Activated naive CD4-positive, alpha-beta T cell treated with anti-CD3 and anti-CD28 coated beads, Interleukin-2, amount 10 ng/mL, durations not matched to agents 7 days and 5 days (primary cell): ENCODE measurements around the gene PEMT.

Experiments used
- CTCF ChIA-PET: fragments of 350-600 bp; sonication (Branson Sonifier 250); formaldehyde crosslinking; loops from one replicate; lab custom pipeline; 2021; ENCODE audit warnings: antibody characterized with exemption; lab: Charles Lee
- DNase-seq: peaks from one replicate; pipeline ENCODE4 v3.0.0-alpha.2; 2020
- H3K27ac Mint-ChIP-seq: one replicate; pipeline ENCODE4 v1.8.0; 2021; ENCODE audit warnings: mild to moderate bottlenecking, moderate library complexity, mixed read lengths
- H3K27me3 Mint-ChIP-seq: one replicate; pipeline ENCODE4 v1.8.0; 2021; ENCODE audit warnings: mild to moderate bottlenecking, mixed read lengths
- H3K36me3 Mint-ChIP-seq: one replicate; pipeline ENCODE4 v1.8.0; 2021; ENCODE audit warnings: mixed read lengths
- H3K4me1 Mint-ChIP-seq: one replicate; pipeline ENCODE4 v1.8.0; 2021; ENCODE audit warnings: mixed read lengths
- H3K4me3 Mint-ChIP-seq: one replicate; pipeline ENCODE4 v1.8.0; 2021; ENCODE audit warnings: mild to moderate bottlenecking, moderate library complexity, mixed read lengths
- H3K9me3 Mint-ChIP-seq: one replicate; pipeline ENCODE4 v1.8.0; 2021; ENCODE audit warnings: mixed read lengths

PEMT gene

GRCh38 chr17:17535957-17536356 is 55.6 kb downstream of the PEMT start:
- no peak overlapping the region for H3K27ac Mint-ChIP-seq

DNA sequence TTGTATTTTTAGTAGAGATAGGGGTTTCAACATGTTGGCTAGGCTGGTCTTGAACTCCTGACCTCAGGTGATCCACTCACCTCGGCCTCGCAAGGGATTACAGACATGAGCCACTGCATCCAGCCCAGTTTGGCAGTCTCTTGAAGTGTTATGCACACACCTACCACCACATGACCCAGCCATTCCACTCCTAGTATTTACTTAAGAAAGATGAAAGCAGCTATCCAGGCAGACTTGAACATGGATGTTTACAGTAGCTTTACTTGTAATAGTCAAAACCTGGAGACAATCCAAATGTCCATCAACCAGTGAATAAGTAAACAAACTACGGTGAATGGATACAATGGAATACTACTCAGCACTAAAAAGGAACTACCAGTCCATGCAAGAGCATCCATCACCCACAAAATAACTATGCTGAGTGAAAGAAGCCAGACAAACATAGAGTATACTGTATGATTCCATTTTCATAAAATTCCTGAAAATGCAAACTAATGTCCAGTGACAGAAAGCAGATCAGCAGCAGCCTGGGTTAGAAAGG is 57.5 kb downstream of the PEMT start:
- DNase-seq, result no peak
- Mint-ChIP-seq H3K4me3 (no peak overlapping the region), H3K27ac (no peak overlapping the region), H3K4me1 (no peaks in the 10 kb centered on the region), H3K27me3 (peaks cover 3% of the 10 kb centered on the region), H3K9me3 (no peaks in the 10 kb centered on the region), H3K36me3 (no peaks in the 10 kb centered on the region)
- CTCF ChIA-PET, result interaction anchor here (1.8 kb wide), 1 partner anchor 35 kb away, joined by 5 read pairs; no protein-coding TSS in a partner anchor

More at GRCh38 chr17:17535957-17536356, 55.6 kb downstream of the PEMT start:
- CTCF ChIA-PET, result no interaction called here
- DNase-seq, result no peak
- H3K4me3 Mint-ChIP-seq, result no peak overlapping the region
- peaks cover 3% of the 10 kb centered on the region for H3K27me3 Mint-ChIP-seq
- H3K9me3 Mint-ChIP-seq, result no peaks in the 10 kb centered on the region
- H3K4me1 Mint-ChIP-seq, result no peaks in the 10 kb centered on the region
- no peaks in the 10 kb centered on the region for H3K36me3 Mint-ChIP-seq

DNA sequence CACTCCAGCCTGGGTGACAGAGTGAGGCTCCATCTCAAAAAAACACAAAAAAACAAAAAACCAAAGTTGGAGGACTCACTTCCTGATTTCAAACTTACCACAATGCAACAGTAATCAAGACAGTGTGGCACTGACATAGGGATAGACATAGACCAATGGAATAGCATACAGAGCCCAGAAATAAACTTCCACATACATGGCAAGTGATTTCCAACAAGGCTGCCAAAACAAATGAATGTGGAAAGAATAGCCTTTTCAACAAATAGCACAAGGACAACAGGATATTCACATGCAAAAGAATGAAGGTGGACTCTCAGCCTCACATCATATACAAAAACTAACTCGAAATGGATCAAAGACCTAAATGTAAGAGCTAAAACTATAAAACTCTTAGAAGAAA is 58.5 kb downstream of the PEMT start:
- no peaks in the 10 kb centered on the region for H3K36me3 Mint-ChIP-seq
- CTCF ChIA-PET, result interaction anchor here (1.8 kb wide), 1 partner anchor 36 kb away, joined by 5 read pairs; no protein-coding TSS in a partner anchor
- DNase-seq, result no peak
- no peak overlapping the region for H3K27ac Mint-ChIP-seq
- no peaks in the 10 kb centered on the region for H3K9me3 Mint-ChIP-seq
- H3K4me1 Mint-ChIP-seq, result no peaks in the 10 kb centered on the region
- H3K4me3 Mint-ChIP-seq, result no peak overlapping the region
- peaks cover 3% of the 10 kb centered on the region for H3K27me3 Mint-ChIP-seq

- peaks cover 3% of the 10 kb centered on the region for H3K27me3 Mint-ChIP-seq
- H3K9me3 Mint-ChIP-seq, result no peaks in the 10 kb centered on the region
- no peaks in the 10 kb centered on the region for H3K4me1 Mint-ChIP-seq
- no peaks in the 10 kb centered on the region for H3K36me3 Mint-ChIP-seq
- H3K27ac Mint-ChIP-seq, result no peak overlapping the region
- CTCF ChIA-PET, result no interaction called here
- no peak for DNase-seq
- H3K4me3 Mint-ChIP-seq, result no peak overlapping the region
Observed at GRCh38 chr17:17531156-17531555, 60.4 kb downstream of the PEMT start.

GRCh38 chr17:17528696-17529652 is 62.5 kb downstream of the PEMT start:
- H3K27me3 Mint-ChIP-seq, result peaks cover 3% of the 10 kb centered on the region
- no peaks in the 10 kb centered on the region for H3K4me1 Mint-ChIP-seq
- no peak for DNase-seq
- no peaks in the 10 kb centered on the region for H3K9me3 Mint-ChIP-seq
- H3K27ac Mint-ChIP-seq, result no peak overlapping the region
- H3K4me3 Mint-ChIP-seq, result no peak overlapping the region
- CTCF ChIA-PET, result interaction anchor here (1.1 kb wide), 1 partner anchor 32 kb away, joined by 3 read pairs; no protein-coding TSS in a partner anchor
- H3K36me3 Mint-ChIP-seq, result no peaks in the 10 kb centered on the region

DNA sequence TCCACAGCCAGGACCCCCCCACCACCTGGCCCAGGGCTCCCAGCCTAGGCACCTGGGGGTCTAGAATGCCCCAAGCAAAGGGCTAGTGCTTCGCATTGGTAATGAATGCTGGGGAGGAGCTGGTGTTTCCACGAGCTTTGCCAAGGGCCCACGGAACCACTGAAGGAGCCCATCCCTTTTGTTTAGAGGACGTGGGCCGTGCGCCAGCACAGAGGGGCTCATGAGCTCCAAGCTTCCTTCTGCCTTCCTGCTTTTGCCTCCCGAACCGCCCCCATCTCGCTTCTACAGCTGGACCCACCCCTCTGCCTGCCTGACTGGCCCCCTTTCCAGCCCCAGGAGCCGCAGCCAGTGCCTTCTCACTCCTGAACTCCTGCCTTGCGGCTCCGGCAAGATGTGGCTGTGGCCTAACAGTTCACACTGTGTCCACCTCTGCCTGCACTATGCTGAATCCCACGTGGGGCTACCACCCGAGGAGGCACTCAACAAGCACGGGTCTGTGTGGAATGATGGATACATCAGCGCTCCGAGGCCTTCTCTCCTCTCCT is 63.5 kb downstream of the PEMT start:
- no peaks in the 10 kb centered on the region for H3K9me3 Mint-ChIP-seq
- no peak overlapping the region for H3K27ac Mint-ChIP-seq
- no peaks in the 10 kb centered on the region for H3K36me3 Mint-ChIP-seq
- CTCF ChIA-PET, result no interaction called here
- H3K27me3 Mint-ChIP-seq, result peaks cover 3% of the 10 kb centered on the region
- H3K4me3 Mint-ChIP-seq, result no peak overlapping the region
- DNase-seq, result no peak
- H3K4me1 Mint-ChIP-seq, result no peaks in the 10 kb centered on the region

GRCh38 chr17:17527534-17527933 is 64.0 kb downstream of the PEMT start:
- CTCF ChIA-PET, result no interaction called here
- no peaks in the 10 kb centered on the region for H3K4me1 Mint-ChIP-seq
- no peaks in the 10 kb centered on the region for H3K9me3 Mint-ChIP-seq
- no peak overlapping the region for H3K27ac Mint-ChIP-seq
- DNase-seq, result no peak
- H3K36me3 Mint-ChIP-seq, result no peaks in the 10 kb centered on the region
- no peaks in the 10 kb centered on the region for H3K27me3 Mint-ChIP-seq
- H3K4me3 Mint-ChIP-seq, result no peak overlapping the region

DNA sequence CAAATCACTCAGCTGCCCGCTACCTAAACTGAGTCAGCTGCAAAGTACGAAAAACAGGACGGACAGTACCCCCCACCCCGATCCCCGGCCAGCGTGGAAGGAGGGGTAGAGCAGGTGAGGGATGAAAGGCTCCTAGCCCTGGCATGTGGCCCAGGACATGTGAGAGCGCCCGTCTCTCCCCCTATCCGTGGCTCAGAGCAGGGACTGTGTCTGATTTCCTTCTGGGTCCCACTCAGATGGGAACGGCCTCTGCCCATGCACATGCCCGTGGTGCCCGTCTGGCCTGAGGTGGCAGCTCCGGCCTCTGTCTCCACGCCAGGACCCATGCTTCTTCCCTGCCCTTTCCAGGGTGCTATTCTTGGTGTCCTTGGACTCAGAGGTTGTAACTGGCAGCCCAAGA is 65.1 kb downstream of the PEMT start:
- Mint-ChIP-seq H3K9me3 (no peaks in the 10 kb centered on the region), H3K36me3 (no peaks in the 10 kb centered on the region), H3K4me1 (no peaks in the 10 kb centered on the region), H3K27ac (no peak overlapping the region), H3K4me3 (no peak overlapping the region), H3K27me3 (no peaks in the 10 kb centered on the region)
- CTCF ChIA-PET, result no interaction called here
- no peak for DNase-seq

DNA sequence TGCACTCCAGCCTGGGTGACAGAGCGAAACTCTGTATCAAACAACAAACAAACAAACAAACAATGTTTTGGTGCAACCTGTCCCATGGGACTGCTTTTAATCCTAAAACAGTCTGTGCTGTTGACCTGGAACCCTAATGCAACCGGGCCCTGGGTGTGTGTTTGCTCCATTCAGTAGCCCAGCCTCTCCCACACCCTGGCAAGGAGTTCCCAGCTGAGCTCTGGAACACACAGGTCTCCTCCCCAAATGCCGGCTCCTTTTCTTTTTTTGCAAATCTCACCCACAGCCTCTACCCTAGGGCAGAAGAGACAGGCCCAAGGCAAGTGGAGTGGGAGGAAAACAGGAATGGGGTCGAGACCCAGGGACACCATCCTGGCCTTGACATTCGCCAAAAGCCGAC is 65.6 kb downstream of the PEMT start:
- no peak overlapping the region for H3K4me3 Mint-ChIP-seq
- CTCF ChIA-PET, result no interaction called here
- no peaks in the 10 kb centered on the region for H3K27me3 Mint-ChIP-seq
- DNase-seq, result no peak
- H3K9me3 Mint-ChIP-seq, result no peaks in the 10 kb centered on the region
- H3K27ac Mint-ChIP-seq, result no peak overlapping the region
- no peaks in the 10 kb centered on the region for H3K36me3 Mint-ChIP-seq
- no peaks in the 10 kb centered on the region for H3K4me1 Mint-ChIP-seq

- CTCF ChIA-PET, result no interaction called here
- Mint-ChIP-seq H3K36me3 (no peaks in the 10 kb centered on the region), H3K9me3 (no peaks in the 10 kb centered on the region), H3K27ac (no peak overlapping the region), H3K4me1 (no peaks in the 10 kb centered on the region), H3K4me3 (no peak overlapping the region), H3K27me3 (no peaks in the 10 kb centered on the region)
- DNase-seq, result no peak
Observed at GRCh38 chr17:17525311-17525710, 66.2 kb downstream of the PEMT start.

DNA sequence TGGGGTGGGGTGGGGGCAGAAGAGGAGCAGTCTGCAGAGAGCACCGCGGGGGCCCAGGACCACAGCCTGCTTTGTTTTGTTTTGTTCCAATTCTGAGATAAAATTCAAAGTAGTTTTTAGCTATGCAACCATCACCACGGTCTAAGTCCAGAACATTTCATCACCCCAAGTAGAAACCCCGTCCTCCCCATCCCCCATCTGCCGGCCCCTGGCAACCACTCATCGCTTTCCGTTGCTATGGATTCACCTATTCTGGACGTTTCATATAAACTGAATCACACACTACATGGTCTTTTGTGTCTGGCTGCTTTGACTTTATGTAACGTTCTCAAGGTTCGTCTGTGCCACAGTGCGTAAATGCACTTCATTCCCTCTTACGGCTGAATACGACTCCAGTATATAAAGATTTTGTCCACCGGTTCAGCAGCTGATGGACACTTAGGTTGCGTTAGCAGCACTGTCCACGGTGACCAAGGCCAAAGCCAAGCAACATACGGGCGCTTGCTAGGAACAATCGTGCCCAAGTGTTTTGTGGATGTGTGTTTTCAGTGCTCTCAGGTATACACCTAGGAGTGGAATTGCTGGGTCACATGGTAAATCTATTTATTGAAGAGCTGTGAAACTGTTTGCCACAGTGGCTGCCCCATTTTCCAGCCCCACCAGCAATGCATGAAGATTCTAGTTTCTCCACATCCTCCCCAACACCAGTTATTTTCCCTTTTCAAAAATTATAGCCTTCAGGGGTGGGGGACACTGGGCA is 67.6 kb downstream of the PEMT start:
- Mint-ChIP-seq H3K4me1 (no peaks in the 10 kb centered on the region), H3K9me3 (no peaks in the 10 kb centered on the region), H3K36me3 (no peaks in the 10 kb centered on the region), H3K27ac (no peak overlapping the region), H3K27me3 (no peaks in the 10 kb centered on the region), H3K4me3 (no peak overlapping the region)
- CTCF ChIA-PET, result no interaction called here
- DNase-seq, result no peak

GRCh38 chr17:17523001-17523730 is 68.3 kb downstream of the PEMT start:
- Mint-ChIP-seq H3K4me3 (no peak overlapping the region), H3K36me3 (no peaks in the 10 kb centered on the region), H3K4me1 (no peaks in the 10 kb centered on the region), H3K27ac (no peak overlapping the region), H3K9me3 (no peaks in the 10 kb centered on the region), H3K27me3 (no peaks in the 10 kb centered on the region)
- DNase-seq, result no peak
- CTCF ChIA-PET, result no interaction called here

DNA sequence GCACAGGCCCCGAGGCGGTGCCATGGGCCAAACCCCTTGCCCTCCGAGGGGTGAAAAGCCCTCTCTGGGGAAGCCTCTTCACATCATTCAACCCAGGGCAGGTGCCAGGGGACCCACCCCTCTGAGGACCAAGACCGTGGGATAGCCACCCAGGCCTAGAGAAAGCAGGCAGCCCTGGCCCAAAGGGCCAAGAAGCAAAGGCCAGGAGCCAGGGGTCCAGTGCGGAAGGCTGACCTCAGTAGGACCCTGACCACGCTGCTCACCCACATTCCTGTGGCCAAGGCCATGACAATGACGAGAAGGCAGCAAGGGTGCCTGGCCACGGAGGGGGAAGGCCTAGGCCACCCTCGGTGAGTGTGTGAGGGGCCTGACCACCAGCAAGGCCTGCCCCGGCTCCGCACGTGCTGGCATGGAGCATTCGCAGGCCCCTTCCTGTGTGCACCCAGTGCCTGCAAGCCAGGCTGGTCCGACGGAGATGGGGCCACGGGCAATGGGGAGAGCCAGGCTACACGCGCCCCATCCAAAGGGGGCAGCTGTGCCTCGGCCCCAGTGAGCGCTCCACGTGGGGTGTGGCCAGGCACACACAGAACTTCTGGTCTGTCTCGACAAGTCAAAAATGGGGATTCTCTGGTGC is 70.8 kb downstream of the PEMT start:
- Mint-ChIP-seq H3K27me3 (no peaks in the 10 kb centered on the region), H3K4me3 (no peak overlapping the region), H3K9me3 (no peaks in the 10 kb centered on the region), H3K27ac (no peak overlapping the region), H3K4me1 (no peaks in the 10 kb centered on the region), H3K36me3 (no peaks in the 10 kb centered on the region)
- CTCF ChIA-PET, result interaction anchor here (1.3 kb wide), 1 partner anchor 24 kb away, joined by 4 read pairs; the partner anchor contains the start of gene RASD1
- DNase-seq, result no peak
